Keratinocyte (primary cell): ENCODE measurements around the gene STARD5.

Experiments used
- EZH2 ChIP-seq: IDR thresholded peaks from one replicate; pipeline ENCODE4 v1.6.1; 2012; ENCODE audit warnings: inconsistent platforms, mild to moderate bottlenecking, low read length, moderate library complexity
- TF ChIP-seq, protein P1 (sequence below), 3 experiments: IDR thresholded peaks in 1 of 3; conservative IDR thresholded peaks in 1 of 3; optimal IDR thresholded peaks in 1 of 3; 2 replicates in 2 of 3; 3 replicates in 1 of 3; pipeline versions ENCODE3 to v1.5.1; 2011; ENCODE audit warnings: low read length in 3 of 3, mild to moderate bottlenecking in 3 of 3, moderate library complexity in 2 of 3, control low read depth in 1 of 3, inconsistent platforms in 1 of 3; ENCODE audit not compliant: insufficient read depth in 2 of 3; ENCODE audit errors: extremely low read depth in 1 of 3

- TF ChIP-seq, protein P1, sequence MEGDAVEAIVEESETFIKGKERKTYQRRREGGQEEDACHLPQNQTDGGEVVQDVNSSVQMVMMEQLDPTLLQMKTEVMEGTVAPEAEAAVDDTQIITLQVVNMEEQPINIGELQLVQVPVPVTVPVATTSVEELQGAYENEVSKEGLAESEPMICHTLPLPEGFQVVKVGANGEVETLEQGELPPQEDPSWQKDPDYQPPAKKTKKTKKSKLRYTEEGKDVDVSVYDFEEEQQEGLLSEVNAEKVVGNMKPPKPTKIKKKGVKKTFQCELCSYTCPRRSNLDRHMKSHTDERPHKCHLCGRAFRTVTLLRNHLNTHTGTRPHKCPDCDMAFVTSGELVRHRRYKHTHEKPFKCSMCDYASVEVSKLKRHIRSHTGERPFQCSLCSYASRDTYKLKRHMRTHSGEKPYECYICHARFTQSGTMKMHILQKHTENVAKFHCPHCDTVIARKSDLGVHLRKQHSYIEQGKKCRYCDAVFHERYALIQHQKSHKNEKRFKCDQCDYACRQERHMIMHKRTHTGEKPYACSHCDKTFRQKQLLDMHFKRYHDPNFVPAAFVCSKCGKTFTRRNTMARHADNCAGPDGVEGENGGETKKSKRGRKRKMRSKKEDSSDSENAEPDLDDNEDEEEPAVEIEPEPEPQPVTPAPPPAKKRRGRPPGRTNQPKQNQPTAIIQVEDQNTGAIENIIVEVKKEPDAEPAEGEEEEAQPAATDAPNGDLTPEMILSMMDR (optimal IDR thresholded peaks at IDR 0.05 in 1 of 3, IDR thresholded peaks at IDR 0.05 in 1 of 3, conservative IDR thresholded peaks at IDR 0.05 in 1 of 3; ENCODE audit: extremely low read depth in 1 of 3, insufficient read depth in 2 of 3, low read length in 3 of 3) = no peak
- no peak for TF ChIP-seq EZH2
These were observed 35.3 kb downstream of the STARD5 start for GRCh38 chr15:81288616-81289015.
